Measurements from ENCODE around the gene RNF39. TPM values are rescaled to one million over a fixed set of nuclear protein-coding genes. Genes with fewer than 3 reads are reported as not detected.

RNF39 gene
- total and polyA plus RNA-seq, 2 of the 13 experiments (the other 11 are each of a cell fraction or from before 2014, with no cell fraction given), result 0.13 to 1.8 TPM

GRCh38 chr6:30075790-30076732 lies 492 bp upstream of the RNF39 start:
- peak overlapping the region; percentile 50 to 77 (median 67) for H3K4me3 ChIP-seq (replicated peaks in 1 of 3; ENCODE audit: insufficient read depth in 1 of 3, low read depth in 2 of 3, low read length in 3 of 3)
- CTCF ChIA-PET (ENCODE audit: low intra/inter-chr PET ratio, low total read pairs), result interaction anchor here (0.6 to 2.2 kb wide), 2 partner anchors 55 to 94 kb away, joined by 5 to 7 read pairs; no protein-coding TSS in a partner anchor
- FAIRE-seq (peak; percentile 74), ATAC-seq (peak; percentile 66), DNase-seq (ENCODE audit: low spot score) (peak; percentile 55)
- peaks cover 47% of the 10 kb centered on the region for H3K4me1 ChIP-seq (ENCODE audit: insufficient read depth, low read length)
- peak overlapping the region; percentile 68 for H2AFZ ChIP-seq (ENCODE audit: low read length)
- intact Hi-C loops (cut with micrococcal nuclease; ENCODE audit: unreplicated experiment) (no loop called here), in situ Hi-C loops (cut with HindIII; ENCODE audit: extremely low pct_ligation_motif_present, low pct_unique_long_range_greater_than_20kb) (no loop called here)
- H3K27ac ChIP-seq (ENCODE audit: extremely low read length, insufficient read depth, low read length), result no peak overlapping the region
- H3K4me2 ChIP-seq (ENCODE audit: low read depth, low read length), result peak overlapping the region; percentile 95
- H3K79me2 ChIP-seq (ENCODE audit: insufficient read depth, low read length), result no peaks in the 10 kb centered on the region
- no TSS peak for BruUV-seq (replicated peaks)
- peaks cover 1 to 40% of the 10 kb centered on the region in 2 experiments; a peak in 4 of 5 replicates for H3K27me3 ChIP-seq (ENCODE audit: control insufficient read depth in 1 of 2, insufficient read depth in 2 of 2, low read length in 2 of 2)
- H3K9ac ChIP-seq (ENCODE audit: insufficient read depth, low read depth, low read length), result peak overlapping the region; percentile 45; the same call in 1 of the 2 replicates
- no peaks in the 10 kb centered on the region for H4K20me1 ChIP-seq (ENCODE audit: insufficient read depth, low read length)
- WGBS (ENCODE audit: low lambda C conversion rate), result 39% methylated on average over 13 of the region's 22 CpGs
- no peaks in the 10 kb centered on the region for H3K9me3 ChIP-seq (ENCODE audit: low read length)
- POLR2A ChIA-PET, result interaction anchor here (0.8 kb wide), 1 partner anchor 15 kb away, joined by 3 read pairs; the partner anchor contains the start of gene POLR1H
- H3K36me3 ChIP-seq (replicated peaks in 1 of 2; ENCODE audit: control insufficient read depth in 1 of 2, insufficient read depth in 2 of 2, low read length in 2 of 2), result no peaks in the 10 kb centered on the region
- TF ChIP-seq HDAC1 (CRISPR knock-in tag; IDR thresholded peaks at IDR 0.05) (peak; percentile 49; the same call in 1 of the 2 replicates), FOXA1 (IDR thresholded peaks at IDR 0.05) (no peak), FOXA1 (CRISPR knock-in tag; IDR thresholded peaks at IDR 0.05) (peak; percentile 76), SP2 (CRISPR knock-in tag; IDR thresholded peaks at IDR 0.05) (no peak), ZNF788 (CRISPR knock-in tag; IDR thresholded peaks at IDR 0.05; ENCODE audit: borderline replicate concordance) (0 out of 2 replicates have a peak, but pooled peaks have one; percentile 13), MTF1 (CRISPR knock-in tag; IDR thresholded peaks at IDR 0.05) (no peak), ZNF451 (CRISPR knock-in tag; IDR thresholded peaks at IDR 0.05) (peak; percentile 72; the same call in 1 of the 2 replicates), ZNF136 (CRISPR knock-in tag; IDR thresholded peaks at IDR 0.05; ENCODE audit: low read depth) (no peak), SP5 (CRISPR knock-in tag; IDR thresholded peaks at IDR 0.05; ENCODE audit: borderline replicate concordance, low read depth) (peak; percentile 35; the same call in 1 of the 2 replicates), DMAP1 (CRISPR knock-in tag; IDR thresholded peaks at IDR 0.05) (no peak), SP4 (CRISPR knock-in tag; IDR thresholded peaks at IDR 0.05) (no peak), RFX3 (CRISPR knock-in tag; IDR thresholded peaks at IDR 0.05) (no peak)
- TF ChIP-seq, protein P1, sequence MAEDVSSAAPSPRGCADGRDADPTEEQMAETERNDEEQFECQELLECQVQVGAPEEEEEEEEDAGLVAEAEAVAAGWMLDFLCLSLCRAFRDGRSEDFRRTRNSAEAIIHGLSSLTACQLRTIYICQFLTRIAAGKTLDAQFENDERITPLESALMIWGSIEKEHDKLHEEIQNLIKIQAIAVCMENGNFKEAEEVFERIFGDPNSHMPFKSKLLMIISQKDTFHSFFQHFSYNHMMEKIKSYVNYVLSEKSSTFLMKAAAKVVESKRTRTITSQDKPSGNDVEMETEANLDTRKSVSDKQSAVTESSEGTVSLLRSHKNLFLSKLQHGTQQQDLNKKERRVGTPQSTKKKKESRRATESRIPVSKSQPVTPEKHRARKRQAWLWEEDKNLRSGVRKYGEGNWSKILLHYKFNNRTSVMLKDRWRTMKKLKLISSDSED (CRISPR knock-in tag; IDR thresholded peaks at IDR 0.05), result no peak
- TF ChIP-seq, protein P2, sequence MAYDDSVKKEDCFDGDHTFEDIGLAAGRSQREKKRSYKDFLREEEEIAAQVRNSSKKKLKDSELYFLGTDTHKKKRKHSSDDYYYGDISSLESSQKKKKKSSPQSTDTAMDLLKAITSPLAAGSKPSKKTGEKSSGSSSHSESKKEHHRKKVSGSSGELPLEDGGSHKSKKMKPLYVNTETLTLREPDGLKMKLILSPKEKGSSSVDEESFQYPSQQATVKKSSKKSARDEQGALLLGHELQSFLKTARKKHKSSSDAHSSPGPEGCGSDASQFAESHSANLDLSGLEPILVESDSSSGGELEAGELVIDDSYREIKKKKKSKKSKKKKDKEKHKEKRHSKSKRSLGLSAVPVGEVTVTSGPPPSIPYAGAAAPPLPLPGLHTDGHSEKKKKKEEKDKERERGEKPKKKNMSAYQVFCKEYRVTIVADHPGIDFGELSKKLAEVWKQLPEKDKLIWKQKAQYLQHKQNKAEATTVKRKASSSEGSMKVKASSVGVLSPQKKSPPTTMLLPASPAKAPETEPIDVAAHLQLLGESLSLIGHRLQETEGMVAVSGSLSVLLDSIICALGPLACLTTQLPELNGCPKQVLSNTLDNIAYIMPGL (CRISPR knock-in tag; IDR thresholded peaks at IDR 0.05; ENCODE audit: borderline replicate concordance in 1 of 2, low read depth in 1 of 2), result peak; percentile 77 to 89; a peak in 3 of 4 replicates
- TF ChIP-seq, protein P3, sequence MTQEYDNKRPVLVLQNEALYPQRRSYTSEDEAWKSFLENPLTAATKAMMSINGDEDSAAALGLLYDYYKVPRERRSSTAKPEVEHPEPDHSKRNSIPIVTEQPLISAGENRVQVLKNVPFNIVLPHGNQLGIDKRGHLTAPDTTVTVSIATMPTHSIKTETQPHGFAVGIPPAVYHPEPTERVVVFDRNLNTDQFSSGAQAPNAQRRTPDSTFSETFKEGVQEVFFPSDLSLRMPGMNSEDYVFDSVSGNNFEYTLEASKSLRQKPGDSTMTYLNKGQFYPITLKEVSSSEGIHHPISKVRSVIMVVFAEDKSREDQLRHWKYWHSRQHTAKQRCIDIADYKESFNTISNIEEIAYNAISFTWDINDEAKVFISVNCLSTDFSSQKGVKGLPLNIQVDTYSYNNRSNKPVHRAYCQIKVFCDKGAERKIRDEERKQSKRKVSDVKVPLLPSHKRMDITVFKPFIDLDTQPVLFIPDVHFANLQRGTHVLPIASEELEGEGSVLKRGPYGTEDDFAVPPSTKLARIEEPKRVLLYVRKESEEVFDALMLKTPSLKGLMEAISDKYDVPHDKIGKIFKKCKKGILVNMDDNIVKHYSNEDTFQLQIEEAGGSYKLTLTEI (CRISPR knock-in tag; conservative IDR thresholded peaks at IDR 0.05), result no peak
- TF ChIP-seq, protein P4, sequence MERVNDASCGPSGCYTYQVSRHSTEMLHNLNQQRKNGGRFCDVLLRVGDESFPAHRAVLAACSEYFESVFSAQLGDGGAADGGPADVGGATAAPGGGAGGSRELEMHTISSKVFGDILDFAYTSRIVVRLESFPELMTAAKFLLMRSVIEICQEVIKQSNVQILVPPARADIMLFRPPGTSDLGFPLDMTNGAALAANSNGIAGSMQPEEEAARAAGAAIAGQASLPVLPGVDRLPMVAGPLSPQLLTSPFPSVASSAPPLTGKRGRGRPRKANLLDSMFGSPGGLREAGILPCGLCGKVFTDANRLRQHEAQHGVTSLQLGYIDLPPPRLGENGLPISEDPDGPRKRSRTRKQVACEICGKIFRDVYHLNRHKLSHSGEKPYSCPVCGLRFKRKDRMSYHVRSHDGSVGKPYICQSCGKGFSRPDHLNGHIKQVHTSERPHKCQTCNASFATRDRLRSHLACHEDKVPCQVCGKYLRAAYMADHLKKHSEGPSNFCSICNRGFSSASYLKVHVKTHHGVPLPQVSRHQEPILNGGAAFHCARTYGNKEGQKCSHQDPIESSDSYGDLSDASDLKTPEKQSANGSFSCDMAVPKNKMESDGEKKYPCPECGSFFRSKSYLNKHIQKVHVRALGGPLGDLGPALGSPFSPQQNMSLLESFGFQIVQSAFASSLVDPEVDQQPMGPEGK (CRISPR knock-in tag; IDR thresholded peaks at IDR 0.05), result peak; percentile 91

Data from HepG2 (cell line).